GM10248 (cell line): ENCODE data around the gene LSAMP.

Experiments used
- CTCF ChIA-PET: fragments of 300-600 bp; sonication (Branson Sonifier 250); formaldehyde crosslinking; extraction: SDS; loops from one replicate; lab custom pipeline; 2021; ENCODE audit warnings: antibody characterized with exemption; lab: Yijun Ruan, JAX
- POLR2A ChIA-PET: fragments of 350-650 bp; sonication (Branson Sonifier 250); formaldehyde crosslinking; extraction: SDS; loops from one replicate; lab custom pipeline; 2020; ENCODE audit warnings: antibody characterized with exemption; lab: Yijun Ruan, JAX
- DNase-seq: peaks from one replicate; pipeline ENCODE4 v3.0.0; 2012; ENCODE audit errors: extremely low spot score
- CTCF ChIP-seq: IDR thresholded peaks from 2 replicates; pipeline ENCODE4 v1.5.1; 2012; ENCODE audit warnings: mild to moderate bottlenecking, low read depth; ENCODE audit errors: extremely low read depth, missing control alignments, control extremely low read depth

Gene LSAMP

GRCh38 chr3:116445311-116445841, at the start of gene LSAMP:
Gene LSAMP (minus strand): TSS chr3:116445487.
- ChIA-PET POLR2A (no interaction called here), CTCF (no interaction called here)
- no peak for DNase-seq
- TF ChIP-seq CTCF: no peak

GRCh38 chr3:116492379-116492778, 47.1 kb upstream of the LSAMP start:
- ChIA-PET CTCF (no interaction called here), POLR2A (no interaction called here)
- TF ChIP-seq CTCF: no peak
- no peak for DNase-seq

- no peak for DNase-seq
- ChIA-PET CTCF (no interaction called here), POLR2A (no interaction called here)
- TF ChIP-seq CTCF: no peak
Measured at GRCh38 chr3:116483135-116483534, 37.8 kb upstream of the LSAMP start.

GRCh38 chr3:116476691-116477090, 31.4 kb upstream of the LSAMP start:
- no peak for TF ChIP-seq CTCF
- POLR2A ChIA-PET: no interaction called here
- CTCF ChIA-PET: no interaction called here
- DNase-seq: no peak

GRCh38 chr3:116474801-116475200, 29.5 kb upstream of the LSAMP start:
- TF ChIP-seq CTCF: no peak
- ChIA-PET CTCF (no interaction called here), POLR2A (no interaction called here)
- no peak for DNase-seq

GRCh38 chr3:116474032-116474780, 28.9 kb upstream of the LSAMP start:
- ChIA-PET POLR2A (no interaction called here), CTCF (interaction anchor here (0.9 to 1.3 kb wide), 2 partner anchors 12 to 15 kb away, joined by 3 to 4 read pairs; no protein-coding TSS in a partner anchor)
- DNase-seq: no peak
- no peak for TF ChIP-seq CTCF
